SK-N-MC (cell line): ENCODE measurements around the gene PRG2.

Experiments used
- DNase-seq: peaks from one replicate; pipeline ENCODE4 v3.0.0-alpha.2; 2011; ENCODE audit warnings: low read depth, low spot score
- H3K27ac ChIP-seq: fragments of 200-600 bp; sonication (generic); 2 replicates; pipeline ENCODE4 v1.5.1; 2016; ENCODE audit warnings: mixed run types
- H3K36me3 ChIP-seq: fragments of 200-600 bp; sonication (generic); 2 replicates; pipeline ENCODE4 v1.6.1; 2017; ENCODE audit warnings: antibody characterized with exemption, low read length, mixed read lengths; ENCODE audit not compliant: insufficient read depth
- H3K4me3 ChIP-seq: fragments of 200-600 bp; sonication (generic); 2 replicates; pipeline ENCODE4 v1.5.1; 2016
- H3K9ac ChIP-seq: fragments of 200-600 bp; sonication (generic); 2 replicates; pipeline ENCODE4 v1.8.0; 2017; ENCODE audit warnings: mixed run types, mixed read lengths; ENCODE audit not compliant: insufficient read length
- H3K9me3 ChIP-seq: fragments of 200-600 bp; sonication (generic); 2 replicates; pipeline ENCODE4 v1.6.1; 2017; ENCODE audit warnings: low read depth, mild to moderate bottlenecking, antibody characterized with exemption, low read length, moderate library complexity, mixed read lengths
- EZH2 ChIP-seq: fragments of 200-600 bp; sonication (generic); IDR thresholded peaks from one replicate; pipeline ENCODE4 v1.6.1; 2017; ENCODE audit warnings: antibody characterized with exemption
- FOXP2 ChIP-seq: optimal IDR thresholded peaks from 2 replicates; pipeline ENCODE3; 2011; ENCODE audit warnings: mild to moderate bottlenecking, moderate library complexity; ENCODE audit not compliant: insufficient read depth; ENCODE audit errors: extremely low read length, control extremely low read depth
- POLR2AphosphoS5 ChIP-seq: IDR thresholded peaks from 2 replicates; pipeline ENCODE4 v1.6.1; 2012; ENCODE audit warnings: mild to moderate bottlenecking, low read depth, low read length, borderline replicate concordance

Gene PRG2

GRCh38 chr11:57390535-57390934 is at the start of gene PRG2:
PRG2 (minus strand) TSS chr11:57390650; CDS start chr11:57389944, 706 bp downstream.
- H3K4me3 ChIP-seq: no peak within 1 kb of the TSS
- H3K36me3 ChIP-seq: no peaks in the 10 kb centered on the region
- no peak within 1 kb of the TSS for H3K9ac ChIP-seq
- no peak for DNase-seq
- no peak for TF ChIP-seq FOXP2
- no peaks in the 10 kb centered on the region for H3K9me3 ChIP-seq
- H3K27ac ChIP-seq: no peak within 1 kb of the TSS

- no peak overlapping the region for H3K27ac ChIP-seq
- TF ChIP-seq FOXP2 (no peak), EZH2 (no peak), POLR2AphosphoS5 (no peak)
- no peak for DNase-seq
- H3K9me3 ChIP-seq: no peaks in the 10 kb centered on the region
- no peak overlapping the region for H3K9ac ChIP-seq
- no peak overlapping the region for H3K4me3 ChIP-seq
- H3K36me3 ChIP-seq: no peaks in the 10 kb centered on the region
Observed at GRCh38 chr11:57439786-57440185, 49.3 kb upstream of the PRG2 start.

- Histone ChIP-seq H3K27ac (no peak overlapping the region), H3K9me3 (no peaks in the 10 kb centered on the region), H3K36me3 (no peaks in the 10 kb centered on the region), H3K4me3 (no peak overlapping the region), H3K9ac (no peak overlapping the region)
- DNase-seq: no peak
- no peak for TF ChIP-seq POLR2AphosphoS5
- no peak for TF ChIP-seq FOXP2
- no peak for TF ChIP-seq EZH2
Observed at GRCh38 chr11:57438345-57439285, 48.2 kb upstream of the PRG2 start.

DNA sequence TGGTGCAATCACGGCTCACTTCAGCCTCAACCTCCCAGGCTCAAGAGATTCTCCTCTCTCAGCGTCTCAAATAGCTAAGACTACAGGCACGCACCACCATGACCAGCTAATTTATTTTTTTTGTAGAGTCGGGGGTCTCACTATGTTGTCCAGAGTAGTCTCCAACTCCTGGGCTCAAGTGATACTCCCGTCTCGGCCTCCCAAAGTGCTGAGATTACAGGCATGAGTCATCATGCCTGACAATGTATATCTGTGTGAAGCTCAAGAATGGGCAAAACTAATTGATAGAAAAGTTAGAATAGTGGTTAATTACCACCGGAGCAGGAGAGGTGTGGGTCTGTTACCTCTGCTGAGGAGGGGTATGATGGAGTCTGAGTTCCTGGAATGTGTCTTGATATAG is 45.6 kb upstream of the PRG2 start:
- no peak for TF ChIP-seq POLR2AphosphoS5
- no peak for TF ChIP-seq FOXP2
- TF ChIP-seq EZH2: no peak
- Histone ChIP-seq H3K9me3 (no peaks in the 10 kb centered on the region), H3K36me3 (no peaks in the 10 kb centered on the region), H3K4me3 (no peak overlapping the region), H3K9ac (no peak overlapping the region), H3K27ac (no peak overlapping the region)
- DNase-seq: no peak

DNA sequence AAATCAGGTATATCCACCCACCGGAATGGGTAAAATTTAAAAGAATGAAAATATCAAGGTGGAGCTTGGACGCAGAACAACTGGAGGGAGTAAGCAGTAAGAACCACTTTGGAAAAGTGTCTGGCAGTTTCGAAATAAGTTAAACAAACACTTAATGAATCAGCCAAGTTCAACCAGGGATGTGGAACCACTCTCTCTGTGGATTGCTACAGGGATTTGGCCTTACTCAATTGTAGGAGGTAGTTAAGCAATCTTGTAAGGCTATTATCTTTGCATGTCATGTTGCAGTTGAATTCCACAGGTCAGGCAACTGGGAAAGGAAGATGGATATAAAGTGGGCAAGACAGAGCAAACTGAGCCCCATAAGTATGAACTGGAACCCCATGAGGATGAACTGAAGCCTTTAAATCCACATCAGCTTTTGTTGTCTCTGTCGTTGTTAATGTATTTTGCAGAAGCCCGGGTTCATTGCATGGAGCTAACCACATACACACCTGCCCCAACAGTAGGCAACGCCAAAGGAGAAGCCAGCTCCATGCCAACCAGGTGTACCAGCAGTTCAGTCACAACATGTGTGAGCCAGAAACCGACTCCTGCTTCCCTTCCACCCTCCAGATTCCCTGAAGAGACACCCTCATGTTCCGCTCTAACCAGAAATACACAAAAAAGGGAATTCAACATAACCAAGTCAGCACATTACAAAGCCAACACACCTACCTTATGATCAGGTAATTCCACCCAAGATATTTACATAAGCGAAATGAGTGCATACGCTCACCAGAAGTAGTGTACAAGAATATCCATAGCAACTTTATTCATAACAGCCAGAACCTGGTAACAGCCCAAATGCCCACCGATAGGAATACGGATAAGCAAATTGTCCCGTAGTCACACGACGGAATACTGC is 44.4 kb upstream of the PRG2 start:
- no peak overlapping the region for H3K9ac ChIP-seq
- H3K36me3 ChIP-seq: no peaks in the 10 kb centered on the region
- no peak for DNase-seq
- no peak overlapping the region for H3K27ac ChIP-seq
- no peaks in the 10 kb centered on the region for H3K9me3 ChIP-seq
- no peak for TF ChIP-seq EZH2
- TF ChIP-seq FOXP2: no peak
- no peak for TF ChIP-seq POLR2AphosphoS5
- no peak overlapping the region for H3K4me3 ChIP-seq

- Histone ChIP-seq H3K9me3 (no peaks in the 10 kb centered on the region), H3K4me3 (no peak overlapping the region), H3K9ac (no peak overlapping the region), H3K36me3 (no peaks in the 10 kb centered on the region), H3K27ac (no peak overlapping the region)
- TF ChIP-seq EZH2 (no peak), FOXP2 (no peak), POLR2AphosphoS5 (no peak)
- DNase-seq: no peak
Observed at GRCh38 chr11:57432714-57433163, 42.3 kb upstream of the PRG2 start.

GRCh38 chr11:57432149-57432561 is 41.7 kb upstream of the PRG2 start:
- Histone ChIP-seq H3K36me3 (no peaks in the 10 kb centered on the region), H3K27ac (no peak overlapping the region), H3K9ac (no peak overlapping the region), H3K9me3 (no peaks in the 10 kb centered on the region), H3K4me3 (no peak overlapping the region)
- no peak for DNase-seq
- TF ChIP-seq FOXP2 (no peak), POLR2AphosphoS5 (no peak), EZH2 (no peak)

- DNase-seq: no peak
- H3K9ac ChIP-seq: no peak overlapping the region
- no peaks in the 10 kb centered on the region for H3K36me3 ChIP-seq
- no peaks in the 10 kb centered on the region for H3K9me3 ChIP-seq
- TF ChIP-seq EZH2: no peak
- no peak for TF ChIP-seq POLR2AphosphoS5
- no peak for TF ChIP-seq FOXP2
- H3K27ac ChIP-seq: no peak overlapping the region
- H3K4me3 ChIP-seq: no peak overlapping the region
Observed at GRCh38 chr11:57430952-57431351, 40.5 kb upstream of the PRG2 start.
